ENCODE measurements around the gene PTGDR2. TPM values are rescaled to one million over a fixed set of nuclear protein-coding genes. Genes with fewer than 3 reads are reported as not detected.

PTGDR2 gene
- total and polyA plus RNA-seq, 12 donors, result 0.35 to 5.7 (median 1.2) TPM

- H3K36me3 ChIP-seq, result peaks cover 0 to 39% (median 8%) of the 10 kb centered on the region in 9 donors
- peak overlapping the region in 1 of 10 donors; percentile 5 for H3K27ac ChIP-seq
- peaks cover 23 to 51% (median 38%) of the 10 kb centered on the region in 9 donors for H3K4me1 ChIP-seq
- H3K9me3 ChIP-seq, result no peaks in the 10 kb centered on the region
- intact Hi-C loops (cut with DNase I), result loop anchor here in 3 of 10 donors (5.0 kb wide), 1 partner anchor 32 kb away; no protein-coding TSS in a partner anchor
- no peak for DNase-seq
- no peak for TF ChIP-seq CTCF (IDR thresholded peaks at IDR 0.05)
- H3K27me3 ChIP-seq, result no peaks in the 10 kb centered on the region
- no peak for ATAC-seq
- WGBS, 2 donors, result 38 to 45% methylated on average over 4 of the region's 4 CpGs
- H3K4me3 ChIP-seq, result no peak overlapping the region
Measured at GRCh38 chr11:60844870-60845221, 10.9 kb downstream of the PTGDR2 start.

DNA sequence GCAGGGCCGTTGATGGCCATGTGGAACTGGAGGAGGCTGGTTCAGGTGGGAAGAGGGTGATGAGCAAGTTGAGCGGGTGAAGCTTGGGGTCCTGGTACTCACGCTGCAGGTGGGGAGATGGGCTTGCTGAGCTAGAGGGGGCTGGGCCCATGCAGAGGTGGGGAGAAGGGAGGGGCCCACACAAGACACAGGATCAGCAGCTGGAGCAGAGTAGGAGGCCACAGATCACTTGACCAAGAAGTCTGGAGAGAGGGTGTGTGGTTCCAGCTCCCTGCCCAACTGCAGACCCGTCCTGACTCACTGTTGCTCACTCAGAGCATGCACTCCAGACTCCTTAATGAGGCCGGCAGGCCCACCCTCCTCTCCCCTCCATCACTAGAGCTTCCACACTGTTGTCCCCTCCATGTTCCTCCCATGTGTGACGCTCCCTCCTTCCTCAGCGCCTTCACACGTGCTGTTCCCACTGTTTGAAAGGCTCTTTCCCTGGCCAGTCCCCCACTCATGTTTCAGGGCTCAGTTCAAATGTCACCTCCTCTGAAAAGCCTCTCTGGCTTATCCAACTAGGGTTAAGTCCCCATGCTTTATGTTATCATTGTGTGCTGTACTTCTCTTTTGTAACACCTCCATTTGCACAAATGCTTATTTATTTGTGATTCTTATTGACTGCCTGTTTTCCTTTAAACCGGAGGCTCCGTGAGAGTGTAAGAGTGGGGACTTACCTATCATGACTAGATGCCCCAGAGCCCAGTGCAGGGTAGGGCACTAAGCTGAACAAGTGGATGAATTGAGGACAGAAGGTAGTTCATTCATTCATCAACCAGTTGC, 11.5 kb downstream of the PTGDR2 start:
- DNase-seq (no peak), ATAC-seq (no peak)
- Histone ChIP-seq H3K4me3 (peak overlapping the region in 5 of 10 donors; percentile 73 to 96 (median 85)), H3K4me1 (peaks cover 23 to 51% (median 38%) of the 10 kb centered on the region in 9 donors), H3K36me3 (peaks cover 0 to 33% (median 6%) of the 10 kb centered on the region in 9 donors), H3K9me3 (no peaks in the 10 kb centered on the region), H3K27me3 (no peaks in the 10 kb centered on the region), H3K27ac (peak overlapping the region in 1 of 10 donors; percentile 5)
- no peak for TF ChIP-seq CTCF (IDR thresholded peaks at IDR 0.05)
- intact Hi-C loops (cut with DNase I), result loop anchor here in 3 of 10 donors (5.0 kb wide), 1 partner anchor 33 kb away; no protein-coding TSS in a partner anchor
- 67 to 71% methylated on average over 10 of the region's 10 CpGs for WGBS, 2 donors

- H3K27me3 ChIP-seq, result no peaks in the 10 kb centered on the region
- ATAC-seq, result peak in 1 of 8 donors; percentile 4
- H3K4me1 ChIP-seq, result peaks cover 23 to 51% (median 38%) of the 10 kb centered on the region in 9 donors
- H3K36me3 ChIP-seq, result peaks cover 0 to 20% (median 4%) of the 10 kb centered on the region in 9 donors
- H3K4me3 ChIP-seq, result peak overlapping the region; percentile 62 to 96 (median 84)
- intact Hi-C loops (cut with DNase I), result loop anchor here in 3 of 10 donors (5.0 kb wide), 1 partner anchor 34 kb away; no protein-coding TSS in a partner anchor
- H3K27ac ChIP-seq, result peak overlapping the region in 8 of 10 donors; percentile 56 to 88 (median 80)
- no peak for TF ChIP-seq CTCF (IDR thresholded peaks at IDR 0.05)
- WGBS, 2 donors, result 16 to 17% methylated on average over 23 of the region's 23 CpGs
- DNase-seq, result no peak
- no peaks in the 10 kb centered on the region for H3K9me3 ChIP-seq
Measured at GRCh38 chr11:60842668-60843600, 12.8 kb downstream of the PTGDR2 start.

Measured in heart right ventricle (tissue), 16 donors.